Stimulated activated CD4-positive, alpha-beta T cell treated with anti-CD3 and anti-CD28 coated beads, TNF-alpha, amount 100 ng/mL, for 48 hours (primary cell): ENCODE data around the gene TIGD1.

ENCODE experiments used
- DNase-seq, 3 donors: peaks; one replicate each; pipeline ENCODE4 v3.0.0-alpha.2; 2020; ENCODE audit warnings: low read depth in 3 of 3

The TIGD1 gene

GRCh38 chr2:232523682-232524597 is 26.4 kb downstream of the TIGD1 start:
- peak in 1 of 3 donors; percentile 23 for DNase-seq

GRCh38 chr2:232523402-232523681 is 27.0 kb downstream of the TIGD1 start:
- no peak for DNase-seq

- no peak for DNase-seq
These were observed 27.5 kb downstream of the TIGD1 start for GRCh38 chr2:232522623-232523401.

GRCh38 chr2:232521959-232522622 is 28.3 kb downstream of the TIGD1 start:
- peak in 2 of 3 donors; percentile 46 to 65 for DNase-seq

GRCh38 chr2:232521098-232521497 is 29.3 kb downstream of the TIGD1 start:
- DNase-seq = no peak

- DNase-seq = no peak
These were observed 29.9 kb downstream of the TIGD1 start for GRCh38 chr2:232520489-232520888.

GRCh38 chr2:232519581-232520438 is 30.5 kb downstream of the TIGD1 start, which contains the start of gene PRSS56:
Gene PRSS56 (plus strand): TSS chr2:232520388. CDS start chr2:232520599, 211 bp downstream.
- no peak for DNase-seq

- no peak for DNase-seq
These were observed 31.5 kb downstream of the TIGD1 start for GRCh38 chr2:232518844-232519243.

GRCh38 chr2:232516551-232516950 is 33.8 kb downstream of the TIGD1 start:
- no peak for DNase-seq

- no peak for DNase-seq
These were observed 34.7 kb downstream of the TIGD1 start for GRCh38 chr2:232515639-232516038.

GRCh38 chr2:232513353-232513752 is 37.0 kb downstream of the TIGD1 start:
- DNase-seq = no peak

- DNase-seq = no peak
These were observed 37.8 kb downstream of the TIGD1 start for GRCh38 chr2:232512602-232513001.

GRCh38 chr2:232511336-232511890 is 38.9 kb downstream of the TIGD1 start:
- DNase-seq = no peak

GRCh38 chr2:232508251-232508650 is 42.1 kb downstream of the TIGD1 start:
- no peak for DNase-seq

GRCh38 chr2:232506709-232507108 is 43.6 kb downstream of the TIGD1 start:
- DNase-seq = no peak

GRCh38 chr2:232505856-232506255 is 44.5 kb downstream of the TIGD1 start:
- no peak for DNase-seq

- DNase-seq = no peak
These were observed 45.9 kb downstream of the TIGD1 start for GRCh38 chr2:232504438-232504837.

- DNase-seq = no peak
These were observed 46.5 kb downstream of the TIGD1 start for GRCh38 chr2:232503809-232504323.

- DNase-seq = no peak
These were observed 47.2 kb downstream of the TIGD1 start for GRCh38 chr2:232502911-232503808.

GRCh38 chr2:232502511-232502910 is 47.8 kb downstream of the TIGD1 start:
- no peak for DNase-seq
